GM12878 (cell line): ENCODE results near the gene KCNN1. TPM values are rescaled to one million over a fixed set of nuclear protein-coding genes. Genes with fewer than 3 reads are reported as not detected.

Experiments used
- ATAC-seq: fragments of 200-7000 bp; cut with Tn5 transposase; 3 replicates; pipeline ENCODE4 v1.9.1; 2020; ENCODE audit warnings: mild to moderate bottlenecking, moderate library complexity
- BruUV-seq: library from RNA; stranded (reverse); fragments of 400-500 nt; replicated peaks from 2 replicates; lab custom pipeline; 2021; lab: Mats Ljungman, UMichigan
- CTCF ChIA-PET: fragments of 300-600 bp; sonication (Branson Sonifier 250); formaldehyde crosslinking; extraction: SDS; loops from one replicate; lab custom pipeline; 2021; ENCODE audit warnings: inconsistent platforms; lab: Yijun Ruan, JAX
- POLR2A ChIA-PET: fragments of 350-600 bp; formaldehyde crosslinking; extraction: SDS; loops from one replicate; lab custom pipeline; 2021; ENCODE audit warnings: inconsistent platforms; lab: Charles Lee
- RAD21 ChIA-PET: fragments of 300-600 bp; sonication (Branson Sonifier 250); formaldehyde crosslinking; loops from one replicate; lab custom pipeline; 2023; ENCODE audit warnings: antibody characterized with exemption; ENCODE audit not compliant: unreplicated experiment; lab: Charles Lee
- SMC1A ChIA-PET: fragments of 300-600 bp; sonication (Branson Sonifier 250); formaldehyde crosslinking; loops from one replicate; lab custom pipeline; 2023; ENCODE audit not compliant: unreplicated experiment, uncharacterized antibody; lab: Charles Lee
- DNase-seq: peaks from one replicate; pipeline ENCODE4 v3.0.0-alpha.2; 2011; ENCODE audit warnings: low read depth, low spot score
- FAIRE-seq: peaks from 3 replicates; lab custom pipeline; 2011; peaks lifted over from hg19 to GRCh38; lab: Jason Lieb, UNC
- H2AFZ ChIP-seq: 2 replicates; pipeline ENCODE4 v1.6.0; 2011; ENCODE audit warnings: low read depth, low read length, control low read depth; ENCODE audit not compliant: control insufficient read depth
- H3K27ac ChIP-seq: 2 replicates; pipeline ENCODE4 v1.5.1; 2011; ENCODE audit warnings: control low read depth; ENCODE audit not compliant: control insufficient read depth, insufficient read depth
- H3K27me3 ChIP-seq, 2 experiments: replicated peaks in 1 of 2; 2 replicates each; pipeline versions ENCODE4 v1.6.0 to v1.6.1; 2011; ENCODE audit warnings: low read length in 1 of 2; ENCODE audit not compliant: control insufficient read depth in 2 of 2, insufficient read depth in 2 of 2
- H3K36me3 ChIP-seq, 2 experiments: 2 replicates each; pipeline ENCODE4 v1.5.1; 2011; ENCODE audit warnings: low read length in 1 of 2; ENCODE audit not compliant: control insufficient read depth in 2 of 2, insufficient read depth in 2 of 2
- H3K4me1 ChIP-seq: 2 replicates; pipeline ENCODE4 v1.6.1; 2011; ENCODE audit warnings: mild to moderate bottlenecking, low read length, moderate library complexity, mixed read lengths; ENCODE audit not compliant: control insufficient read depth, insufficient read depth
- H3K4me2 ChIP-seq: 2 replicates; pipeline ENCODE4 v1.6.0; 2011; ENCODE audit warnings: control low read depth; ENCODE audit not compliant: control insufficient read depth, insufficient read depth
- H3K4me3 ChIP-seq: fragments of 200-600 bp; sonication (generic); 2 replicates; pipeline ENCODE4 v1.5.1; 2016
- H3K79me2 ChIP-seq: 2 replicates; pipeline ENCODE4 v1.6.0; 2011; ENCODE audit warnings: low read length; ENCODE audit not compliant: control insufficient read depth, insufficient read depth
- H3K9ac ChIP-seq: 2 replicates; pipeline ENCODE4 v1.8.0; 2011; ENCODE audit warnings: low read length, control low read depth, mixed read lengths; ENCODE audit not compliant: control insufficient read depth, insufficient read depth
- H3K9me3 ChIP-seq: replicated peaks from 3 replicates; pipeline ENCODE4 v1.5.1; 2011; ENCODE audit warnings: mild to moderate bottlenecking, low read length; ENCODE audit not compliant: control insufficient read depth, insufficient read depth
- H4K20me1 ChIP-seq: 2 replicates; pipeline ENCODE4 v1.6.0; 2011; ENCODE audit not compliant: control insufficient read depth, insufficient read depth
- BMI1 ChIP-seq: fragments of 450-650 bp; IDR thresholded peaks from 2 replicates; pipeline ENCODE4 v1.6.1; 2016; ENCODE audit warnings: mild to moderate bottlenecking, moderate library complexity, borderline replicate concordance
- CHD2 ChIP-seq: IDR thresholded peaks from 2 replicates; pipeline ENCODE4 v1.6.1; 2011; ENCODE audit warnings: low read depth, low read length, improper control_type of control experiment, borderline replicate concordance
- GABPA ChIP-seq: IDR thresholded peaks from 2 replicates; pipeline ENCODE4 v1.6.1; 2014; ENCODE audit warnings: antibody characterized with exemption, low read depth, mild to moderate bottlenecking, inconsistent platforms
- JUNB ChIP-seq: IDR thresholded peaks from 2 replicates; pipeline ENCODE4 v1.6.1; 2016; ENCODE audit warnings: antibody characterized with exemption, mild to moderate bottlenecking
- PAX5 ChIP-seq: IDR thresholded peaks from 2 replicates; pipeline ENCODE4 v1.6.1; 2011; ENCODE audit warnings: low read depth, low read length, borderline replicate concordance
- PAX8 ChIP-seq: fragments of 450-650 bp; IDR thresholded peaks from 2 replicates; pipeline ENCODE4 v1.6.1; 2017; ENCODE audit warnings: mild to moderate bottlenecking, moderate library complexity
- RBBP5 ChIP-seq: fragments of 200-600 bp; sonication (generic); conservative IDR thresholded peaks from 2 replicates; pipeline ENCODE4 v1.6.1; 2016
- RFX5 ChIP-seq: IDR thresholded peaks from 2 replicates; pipeline ENCODE4 v1.6.1; 2011; ENCODE audit warnings: low read depth, low read length, improper control_type of control experiment
- SIX5 ChIP-seq: IDR thresholded peaks from 2 replicates; pipeline ENCODE4 v1.6.1; 2011; ENCODE audit warnings: mild to moderate bottlenecking, low read depth, low read length, moderate library complexity; ENCODE audit not compliant: severe bottlenecking
- SRF ChIP-seq, 2 experiments: IDR thresholded peaks; 2 replicates each; pipeline ENCODE4 v1.6.1; 2011; ENCODE audit warnings: low read depth in 2 of 2, low read length in 2 of 2, mild to moderate bottlenecking in 1 of 2, moderate library complexity in 1 of 2
- SUPT20H ChIP-seq: IDR thresholded peaks from 2 replicates; pipeline ENCODE4 v1.6.1; 2011; ENCODE audit warnings: low read depth, mild to moderate bottlenecking, low read length, moderate library complexity, borderline replicate concordance; ENCODE audit not compliant: control insufficient read depth
- ZNF24 ChIP-seq: fragments of 450-650 bp; IDR thresholded peaks from 2 replicates; pipeline ENCODE4 v1.6.1; 2017; ENCODE audit warnings: antibody characterized with exemption, mild to moderate bottlenecking
- WGBS: methylation state at CpG from one replicate; pipeline ENCODE4 v1.1.6; 2016; ENCODE audit warnings: low lambda C conversion rate; ENCODE audit not compliant: insufficient replicate concordance, insufficient coverage; ENCODE audit errors: missing lambda C conversion rate; 5-methylcytosine and 5-hydroxymethylcytosine counted together
- in situ Hi-C: fragments of 300-500 bp; cut with MboI; formaldehyde crosslinking; loops from 9 replicates; pipeline ENCODE4 v1.14.3; 2018; ENCODE audit warnings: mixed read lengths
- intact Hi-C: fragments of 100-400 bp; cut with micrococcal nuclease; formaldehyde crosslinking; loops from one replicate; pipeline ENCODE4 v1.14.2; 2022; ENCODE audit not compliant: unreplicated experiment
- polyA plus RNA-seq, 11 experiments: library from polyadenylated mRNA; depleted of rRNA in 4 of 11; unstranded in 6 of 11; stranded (reverse) in 5 of 11; fragments of >200 nt; fragmentation: Nextera tagmentation in 4 of 11; fragmentation: Illumina TruSeq in 1 of 11; extraction: Ambion mirVana in 4 of 11; extraction: Trizol in 1 of 11; gene quantifications; 1 replicate in 1 of 11; 2 replicates in 10 of 11; pipeline versions ENCODE4 v1.2.1 to v1.2.3, GENCODE V29; 2011 to 2016; ENCODE audit warnings: inconsistent platforms in 2 of 11, missing spikeins in 2 of 11, low read depth in 1 of 11
- total RNA-seq, 4 experiments: library from RNA; depleted of rRNA in 3 of 4; stranded (reverse); fragments of >200 nt in 3 of 4; fragmentation: Illumina TruSeq in 1 of 4; extraction: Trizol in 1 of 4; gene quantifications; 2 replicates each; pipeline versions ENCODE4 v1.2.1 to v1.2.3, GENCODE V29; 2013 to 2021
- TF ChIP-seq, protein P1 (sequence below): IDR thresholded peaks from 2 replicates; pipeline ENCODE4 v1.6.1; 2012; ENCODE audit warnings: improper control_type of control experiment, low read depth, low read length; ENCODE audit not compliant: insufficient replicate concordance
- TF ChIP-seq, protein P2 (sequence below): fragments of 450-650 bp; formaldehyde crosslinking; IDR thresholded peaks from 2 replicates; pipeline ENCODE4 v1.4.0; 2022; ENCODE audit warnings: mild to moderate bottlenecking, moderate library complexity
- TF ChIP-seq, protein P3 (sequence below): fragments of 450-650 bp; IDR thresholded peaks from 2 replicates; pipeline ENCODE4 v1.6.1; 2017; ENCODE audit warnings: mild to moderate bottlenecking

The KCNN1 gene
- total and polyA plus RNA-seq, 10 of the 15 experiments (the other 5 are each of a cell fraction or from before 2014, with no cell fraction given) = 0.02 to 0.95 (median 0.16) TPM; not detected in 1

DNA sequence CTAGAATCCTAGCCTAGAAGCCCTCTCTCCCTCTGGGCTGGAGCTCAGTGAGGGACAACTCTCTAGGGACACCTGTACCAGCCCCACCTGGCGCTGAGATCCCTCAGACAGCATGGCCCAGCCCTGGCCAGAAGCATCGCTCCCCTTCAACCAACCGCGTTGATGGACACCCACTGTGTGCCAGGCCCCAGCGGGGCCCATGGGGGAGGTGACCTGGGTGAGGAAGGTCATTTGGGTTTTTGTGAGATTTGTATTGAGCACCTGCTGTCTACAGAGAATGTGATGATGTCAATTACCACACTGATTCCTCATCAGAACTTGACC, 31.9 kb downstream of the KCNN1 start:
- POLR2A ChIA-PET = no interaction called here
- H3K27me3 ChIP-seq = no peaks in the 10 kb centered on the region
- no peak for ATAC-seq
- CTCF ChIA-PET = interaction anchor here (2.3 to 13.5 kb wide), 2 partner anchors 63 to 139 kb away, joined by 5 to 302 read pairs; partner anchors contain the start of genes CCDC124 and RPL18A
- 99% methylated on average over 5 of the region's 5 CpGs for WGBS
- no peak for FAIRE-seq
- H3K4me2 ChIP-seq = no peak overlapping the region
- in situ Hi-C loops = loop anchor here (10.0 kb wide), 1 partner anchor 54 kb away; no protein-coding TSS in a partner anchor
- no peak overlapping the region for H2AFZ ChIP-seq
- H3K9ac ChIP-seq = no peak overlapping the region
- H3K4me1 ChIP-seq = peaks cover 5% of the 10 kb centered on the region; the same call in 1 of the 2 replicates
- RAD21 ChIA-PET = interaction anchor here (0.5 to 6.4 kb wide), 2 partner anchors 61 to 73 kb away, joined by 3 to 113 read pairs; no protein-coding TSS in a partner anchor
- H3K9me3 ChIP-seq = no peaks in the 10 kb centered on the region
- H3K36me3 ChIP-seq = no peaks in the 10 kb centered on the region
- no peak overlapping the region for H3K4me3 ChIP-seq
- no TSS peak for BruUV-seq
- H3K27ac ChIP-seq = no peak overlapping the region
- no peak for DNase-seq
- no peaks in the 10 kb centered on the region for H4K20me1 ChIP-seq
- intact Hi-C loops = loop anchor here (5.0 kb wide), 1 partner anchor 126 kb away; the partner anchor contains the start of gene SLC5A5
- SMC1A ChIA-PET = interaction anchor here (1.6 to 7.7 kb wide), 2 partner anchors 52 to 60 kb away, joined by 4 to 90 read pairs; no protein-coding TSS in a partner anchor
- peaks cover 10% of the 10 kb centered on the region for H3K79me2 ChIP-seq
- TF ChIP-seq RFX5 (no peak), JUNB (no peak), PAX5 (no peak), SUPT20H (no peak), SRF (IDR thresholded peaks at IDR 0.05; ENCODE audit: low read depth in 2 of 2, low read length in 2 of 2) (no peak), SIX5 (no peak), ZNF24 (no peak), PAX8 (no peak), GABPA (no peak), CHD2 (no peak), BMI1 (no peak), RBBP5 (no peak)
- TF ChIP-seq, protein P1, sequence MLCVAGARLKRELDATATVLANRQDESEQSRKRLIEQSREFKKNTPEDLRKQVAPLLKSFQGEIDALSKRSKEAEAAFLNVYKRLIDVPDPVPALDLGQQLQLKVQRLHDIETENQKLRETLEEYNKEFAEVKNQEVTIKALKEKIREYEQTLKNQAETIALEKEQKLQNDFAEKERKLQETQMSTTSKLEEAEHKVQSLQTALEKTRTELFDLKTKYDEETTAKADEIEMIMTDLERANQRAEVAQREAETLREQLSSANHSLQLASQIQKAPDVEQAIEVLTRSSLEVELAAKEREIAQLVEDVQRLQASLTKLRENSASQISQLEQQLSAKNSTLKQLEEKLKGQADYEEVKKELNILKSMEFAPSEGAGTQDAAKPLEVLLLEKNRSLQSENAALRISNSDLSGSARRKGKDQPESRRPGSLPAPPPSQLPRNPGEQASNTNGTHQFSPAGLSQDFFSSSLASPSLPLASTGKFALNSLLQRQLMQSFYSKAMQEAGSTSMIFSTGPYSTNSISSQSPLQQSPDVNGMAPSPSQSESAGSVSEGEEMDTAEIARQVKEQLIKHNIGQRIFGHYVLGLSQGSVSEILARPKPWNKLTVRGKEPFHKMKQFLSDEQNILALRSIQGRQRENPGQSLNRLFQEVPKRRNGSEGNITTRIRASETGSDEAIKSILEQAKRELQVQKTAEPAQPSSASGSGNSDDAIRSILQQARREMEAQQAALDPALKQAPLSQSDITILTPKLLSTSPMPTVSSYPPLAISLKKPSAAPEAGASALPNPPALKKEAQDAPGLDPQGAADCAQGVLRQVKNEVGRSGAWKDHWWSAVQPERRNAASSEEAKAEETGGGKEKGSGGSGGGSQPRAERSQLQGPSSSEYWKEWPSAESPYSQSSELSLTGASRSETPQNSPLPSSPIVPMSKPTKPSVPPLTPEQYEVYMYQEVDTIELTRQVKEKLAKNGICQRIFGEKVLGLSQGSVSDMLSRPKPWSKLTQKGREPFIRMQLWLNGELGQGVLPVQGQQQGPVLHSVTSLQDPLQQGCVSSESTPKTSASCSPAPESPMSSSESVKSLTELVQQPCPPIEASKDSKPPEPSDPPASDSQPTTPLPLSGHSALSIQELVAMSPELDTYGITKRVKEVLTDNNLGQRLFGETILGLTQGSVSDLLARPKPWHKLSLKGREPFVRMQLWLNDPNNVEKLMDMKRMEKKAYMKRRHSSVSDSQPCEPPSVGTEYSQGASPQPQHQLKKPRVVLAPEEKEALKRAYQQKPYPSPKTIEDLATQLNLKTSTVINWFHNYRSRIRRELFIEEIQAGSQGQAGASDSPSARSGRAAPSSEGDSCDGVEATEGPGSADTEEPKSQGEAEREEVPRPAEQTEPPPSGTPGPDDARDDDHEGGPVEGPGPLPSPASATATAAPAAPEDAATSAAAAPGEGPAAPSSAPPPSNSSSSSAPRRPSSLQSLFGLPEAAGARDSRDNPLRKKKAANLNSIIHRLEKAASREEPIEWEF = no peak
- TF ChIP-seq, protein P2, sequence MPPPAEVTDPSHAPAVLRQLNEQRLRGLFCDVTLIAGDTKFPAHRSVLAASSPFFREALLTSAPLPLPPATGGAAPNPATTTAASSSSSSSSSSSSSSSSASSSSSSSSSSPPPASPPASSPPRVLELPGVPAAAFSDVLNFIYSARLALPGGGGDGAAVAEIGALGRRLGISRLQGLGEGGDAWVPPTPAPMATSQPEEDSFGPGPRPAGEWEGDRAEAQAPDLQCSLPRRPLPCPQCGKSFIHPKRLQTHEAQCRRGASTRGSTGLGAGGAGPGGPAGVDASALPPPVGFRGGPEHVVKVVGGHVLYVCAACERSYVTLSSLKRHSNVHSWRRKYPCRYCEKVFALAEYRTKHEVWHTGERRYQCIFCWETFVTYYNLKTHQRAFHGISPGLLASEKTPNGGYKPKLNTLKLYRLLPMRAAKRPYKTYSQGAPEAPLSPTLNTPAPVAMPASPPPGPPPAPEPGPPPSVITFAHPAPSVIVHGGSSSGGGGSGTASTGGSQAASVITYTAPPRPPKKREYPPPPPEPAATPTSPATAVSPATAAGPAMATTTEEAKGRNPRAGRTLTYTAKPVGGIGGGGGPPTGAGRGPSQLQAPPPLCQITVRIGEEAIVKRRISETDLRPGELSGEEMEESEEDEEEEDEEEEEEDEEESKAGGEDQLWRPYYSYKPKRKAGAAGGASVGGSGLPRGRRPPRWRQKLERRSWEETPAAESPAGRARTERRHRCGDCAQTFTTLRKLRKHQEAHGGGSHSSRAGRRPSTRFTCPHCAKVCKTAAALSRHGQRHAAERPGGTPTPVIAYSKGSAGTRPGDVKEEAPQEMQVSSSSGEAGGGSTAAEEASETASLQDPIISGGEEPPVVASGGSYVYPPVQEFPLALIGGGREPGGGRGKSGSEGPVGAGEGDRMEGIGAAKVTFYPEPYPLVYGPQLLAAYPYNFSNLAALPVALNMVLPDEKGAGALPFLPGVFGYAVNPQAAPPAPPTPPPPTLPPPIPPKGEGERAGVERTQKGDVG = no peak
- TF ChIP-seq, protein P3, sequence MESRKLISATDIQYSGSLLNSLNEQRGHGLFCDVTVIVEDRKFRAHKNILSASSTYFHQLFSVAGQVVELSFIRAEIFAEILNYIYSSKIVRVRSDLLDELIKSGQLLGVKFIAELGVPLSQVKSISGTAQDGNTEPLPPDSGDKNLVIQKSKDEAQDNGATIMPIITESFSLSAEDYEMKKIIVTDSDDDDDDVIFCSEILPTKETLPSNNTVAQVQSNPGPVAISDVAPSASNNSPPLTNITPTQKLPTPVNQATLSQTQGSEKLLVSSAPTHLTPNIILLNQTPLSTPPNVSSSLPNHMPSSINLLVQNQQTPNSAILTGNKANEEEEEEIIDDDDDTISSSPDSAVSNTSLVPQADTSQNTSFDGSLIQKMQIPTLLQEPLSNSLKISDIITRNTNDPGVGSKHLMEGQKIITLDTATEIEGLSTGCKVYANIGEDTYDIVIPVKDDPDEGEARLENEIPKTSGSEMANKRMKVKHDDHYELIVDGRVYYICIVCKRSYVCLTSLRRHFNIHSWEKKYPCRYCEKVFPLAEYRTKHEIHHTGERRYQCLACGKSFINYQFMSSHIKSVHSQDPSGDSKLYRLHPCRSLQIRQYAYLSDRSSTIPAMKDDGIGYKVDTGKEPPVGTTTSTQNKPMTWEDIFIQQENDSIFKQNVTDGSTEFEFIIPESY = no peak
